HG02943 (cell line): ENCODE measurements around the gene TPSB2.
"Not testable (repeated sequence)": the region's sequence is repeated elsewhere in the genome, so short reads cannot be mapped to it uniquely, and the experiment has no call there.

Source experiments
- ATAC-seq: cut with Tn5 transposase; IDR thresholded peaks from one replicate; pipeline ENCODE4 v1.9.1; 2021; ENCODE audit warnings: mild to moderate bottlenecking, low read depth, moderate library complexity; ENCODE audit not compliant: unreplicated experiment

TPSB2 gene

GRCh38 chr16:1243907-1244850 is 14.2 kb upstream of the TPSB2 start:
- not testable (repeated sequence) for ATAC-seq

DNA sequence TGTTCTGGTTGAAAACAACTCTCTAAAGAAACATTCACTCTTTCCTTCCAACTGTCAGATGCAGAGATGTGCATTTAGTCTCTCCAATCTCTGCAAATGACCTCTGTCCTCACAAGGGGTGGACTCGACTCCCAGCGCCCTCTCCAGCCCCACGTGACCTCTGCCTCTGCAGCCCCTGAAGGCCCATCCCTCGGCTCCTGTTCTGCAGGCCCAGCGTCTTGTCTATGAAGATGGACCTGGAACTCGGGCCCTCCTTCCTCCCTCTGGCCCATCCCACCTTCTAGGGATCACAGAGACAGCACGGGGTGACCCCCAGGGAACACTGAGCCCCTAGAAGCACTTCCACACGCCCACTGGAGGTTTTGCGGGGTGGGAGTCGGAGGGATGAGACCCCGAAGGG is 13.4 kb upstream of the TPSB2 start:
- not testable (repeated sequence) for ATAC-seq

DNA sequence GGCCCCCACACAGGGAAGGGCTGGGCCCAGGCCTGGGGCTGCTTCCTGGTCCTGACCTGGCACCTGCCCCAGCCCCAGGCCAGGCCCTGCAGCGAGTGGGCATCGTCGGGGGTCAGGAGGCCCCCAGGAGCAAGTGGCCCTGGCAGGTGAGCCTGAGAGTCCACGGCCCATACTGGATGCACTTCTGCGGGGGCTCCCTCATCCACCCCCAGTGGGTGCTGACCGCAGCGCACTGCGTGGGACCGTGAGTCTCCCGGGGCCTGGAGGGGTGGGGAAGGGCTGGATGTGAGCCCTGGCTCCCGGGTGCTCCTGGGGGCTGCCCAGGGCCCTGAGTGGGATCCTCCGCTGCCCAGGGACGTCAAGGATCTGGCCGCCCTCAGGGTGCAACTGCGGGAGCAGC is 11.1 kb upstream of the TPSB2 start:
- ATAC-seq, result not testable (repeated sequence)

- ATAC-seq, result not testable (repeated sequence)
These were observed 10.5 kb upstream of the TPSB2 start, which contains the start of gene TPSAB1 for GRCh38 chr16:1240436-1240835. TSS of gene TPSAB1 (plus strand) at chr16:1240705. CDS start at chr16:1240939, 234 bp downstream.

GRCh38 chr16:1239575-1239974 is 9.6 kb upstream of the TPSB2 start:
- not testable (repeated sequence) for ATAC-seq

DNA sequence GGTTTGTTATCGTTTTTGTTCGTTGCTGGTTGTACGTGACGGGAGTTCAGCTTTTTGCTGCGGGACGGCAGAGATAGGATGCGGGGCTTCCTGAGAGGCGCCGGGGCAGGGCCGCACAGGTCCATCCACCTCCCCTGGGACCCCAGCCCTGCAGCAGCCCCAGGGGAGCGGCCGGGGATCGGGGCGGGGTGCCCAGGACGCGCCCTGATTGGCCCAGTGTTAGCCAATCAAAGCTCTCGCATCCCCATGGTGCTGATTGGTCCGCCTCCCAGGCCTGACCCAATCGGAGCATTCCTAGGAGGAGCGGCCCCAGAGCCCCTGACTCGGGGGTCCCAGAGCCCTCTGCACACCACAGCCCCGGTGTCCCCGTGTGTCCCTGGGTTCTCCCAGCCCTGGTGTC is 8.9 kb upstream of the TPSB2 start:
- not testable (repeated sequence) for ATAC-seq

GRCh38 chr16:1237990-1238389 is 8.0 kb upstream of the TPSB2 start:
- no peak for ATAC-seq

DNA sequence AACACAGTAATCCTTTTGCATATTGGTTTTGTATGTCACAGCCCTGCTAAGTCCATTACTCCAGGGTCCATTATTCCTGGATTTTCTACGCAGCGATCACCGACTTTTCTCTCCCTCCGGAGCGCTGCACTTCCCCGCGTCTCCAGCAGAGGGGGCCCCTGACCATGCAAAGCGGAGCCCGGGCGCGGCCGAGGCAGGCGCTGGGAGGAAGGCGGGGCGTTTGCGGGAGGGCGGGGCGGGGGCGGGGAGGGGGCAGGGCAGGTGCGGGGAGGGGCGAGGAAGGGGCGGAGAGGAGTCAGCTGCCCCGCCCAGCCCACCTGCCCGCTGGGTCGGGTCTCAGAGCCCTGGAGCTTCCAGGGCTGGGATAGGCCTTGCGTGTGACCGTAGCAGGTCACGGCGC is 6.7 kb upstream of the TPSB2 start:
- not testable (repeated sequence) for ATAC-seq

- not testable (repeated sequence) for ATAC-seq
These were observed 2.2 kb upstream of the TPSB2 start for GRCh38 chr16:1232049-1232748.

- not testable (repeated sequence) for ATAC-seq
These were observed 1.3 kb upstream of the TPSB2 start for GRCh38 chr16:1231301-1231700.

- not testable (repeated sequence) for ATAC-seq
These were observed 658 bp upstream of the TPSB2 start for GRCh38 chr16:1230471-1231212.

- not testable (repeated sequence) for ATAC-seq
These were observed 508 bp downstream of the TPSB2 start for GRCh38 chr16:1229476-1229875.

DNA sequence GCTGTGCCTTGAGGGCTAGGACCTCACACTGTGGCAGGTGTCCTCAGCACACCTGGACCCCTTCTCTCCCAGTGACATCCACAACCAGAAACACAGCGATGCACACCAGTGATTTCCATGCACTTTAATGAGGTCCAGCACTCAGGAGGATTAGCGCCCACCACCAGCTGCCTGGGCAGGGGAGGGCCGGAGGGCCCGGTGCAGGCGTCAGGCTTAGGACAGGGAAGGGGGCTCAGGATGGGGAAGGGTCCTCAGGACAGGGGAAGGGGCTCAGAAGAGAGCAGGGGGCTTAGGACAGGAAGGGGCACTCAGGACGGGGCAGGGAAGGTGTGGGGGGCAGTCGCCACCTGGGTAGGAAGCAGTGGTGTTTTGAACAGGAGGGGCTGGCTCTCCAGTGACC is 1.8 kb downstream of the TPSB2 start:
- ATAC-seq, result not testable (repeated sequence)

DNA sequence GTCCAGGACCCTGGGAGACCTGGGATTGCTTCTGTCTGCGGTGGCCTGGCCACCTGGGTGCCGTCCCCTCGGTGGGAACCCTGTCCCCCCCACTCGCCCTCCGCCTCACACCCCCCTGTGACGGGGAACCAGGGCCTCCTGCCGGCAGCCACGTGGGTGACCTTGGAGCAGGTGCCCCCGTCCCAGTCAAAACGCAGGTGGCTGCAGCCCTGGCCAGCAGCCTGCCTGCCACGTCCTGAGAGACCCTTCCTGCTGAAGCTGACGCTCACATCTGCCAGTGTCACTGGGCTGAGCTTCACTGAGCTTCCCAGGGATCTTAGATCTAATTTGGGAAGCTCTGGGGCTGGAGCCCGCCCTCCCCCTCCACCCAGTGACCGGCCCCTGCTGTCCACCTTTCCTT is 3.3 kb downstream of the TPSB2 start:
- ATAC-seq, result not testable (repeated sequence)

GRCh38 chr16:1225728-1226311 is 4.2 kb downstream of the TPSB2 start:
- not testable (repeated sequence) for ATAC-seq

DNA sequence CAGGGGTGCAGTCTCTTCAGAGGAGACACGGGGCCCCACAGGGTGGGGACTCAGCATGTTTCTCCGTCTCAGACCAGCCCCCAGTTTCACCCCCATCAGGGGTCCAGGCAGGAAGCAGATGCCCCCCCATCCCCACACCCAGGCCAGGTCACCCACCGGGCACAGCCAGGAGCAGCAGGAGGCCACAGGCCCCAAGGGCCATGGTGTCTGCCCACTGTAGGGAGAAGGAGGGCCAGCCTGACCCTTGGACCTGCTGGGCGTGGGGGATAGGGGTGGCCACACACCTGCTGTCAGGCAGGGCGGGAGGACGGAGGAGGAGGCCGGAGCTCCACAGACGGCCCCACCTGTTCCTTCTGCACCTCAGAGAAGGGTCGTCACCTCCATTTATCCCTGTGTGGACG is 4.9 kb downstream of the TPSB2 start, which contains the start of gene TPSG1:
Gene TPSG1 (minus strand): TSS at position 218 of the 401 bp plus-strand sequence. CDS start 16 bp downstream, at position 202.
- no peak for ATAC-seq

DNA sequence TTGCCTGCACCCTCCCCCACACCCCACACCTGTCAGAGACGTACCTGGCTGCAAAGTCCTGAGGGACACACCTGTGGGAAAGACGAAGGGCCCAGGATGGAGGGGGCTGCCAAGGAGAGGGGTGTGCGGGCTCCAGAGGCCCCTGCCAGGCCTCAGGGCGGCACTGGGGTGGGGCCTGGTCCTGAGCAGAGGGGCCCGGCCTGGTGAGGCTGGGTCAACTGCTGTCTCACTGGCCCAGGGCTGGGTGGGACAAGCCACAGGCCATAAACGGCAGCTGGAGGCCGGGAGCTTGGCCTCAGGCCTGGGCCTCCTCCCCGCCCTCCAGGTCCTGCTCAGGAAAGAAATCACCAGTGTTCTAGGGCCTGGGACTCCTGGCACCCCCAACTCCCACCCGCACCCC is 5.4 kb downstream of the TPSB2 start:
- no peak for ATAC-seq

DNA sequence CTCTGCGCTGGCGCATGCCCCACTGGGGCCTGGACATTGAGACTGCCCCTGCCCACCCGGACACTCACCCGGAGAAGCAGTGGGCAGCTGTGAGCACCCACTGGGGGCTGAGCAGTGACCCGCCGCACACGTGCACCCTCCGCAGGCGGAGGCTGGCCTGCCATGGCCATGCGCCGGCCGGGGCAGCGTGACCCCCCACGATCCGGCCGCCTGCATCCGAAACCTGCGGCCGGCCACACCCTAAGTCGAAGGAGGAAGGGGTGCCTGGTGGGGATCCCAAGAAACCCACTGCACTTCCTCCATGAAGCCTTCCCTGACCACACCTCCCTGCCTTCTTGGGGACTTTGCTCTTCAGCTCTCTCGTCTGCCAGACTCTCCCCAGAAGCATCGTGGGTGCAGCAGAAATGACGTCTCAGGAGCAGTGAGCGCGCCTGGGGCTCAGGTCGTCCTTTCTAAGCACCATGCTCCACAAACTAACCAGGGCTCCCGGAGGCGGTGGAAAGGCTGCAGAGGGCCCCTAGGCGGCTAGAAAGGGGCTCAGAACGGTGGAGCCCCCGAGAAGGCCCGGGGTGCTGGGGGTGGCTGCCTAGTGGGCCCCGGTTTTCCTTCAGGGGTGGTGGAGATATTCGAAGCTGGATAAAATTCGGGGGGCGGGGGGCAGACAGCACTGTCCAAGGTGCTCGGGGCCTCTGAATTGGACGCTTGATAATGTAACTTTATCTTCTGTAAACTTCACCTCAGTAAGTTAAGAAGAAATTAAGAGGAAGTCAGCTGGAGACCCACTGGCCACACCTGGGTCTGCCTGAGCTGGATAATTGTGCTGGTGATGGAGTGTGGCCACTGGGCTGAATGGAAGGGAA is 6.4 kb downstream of the TPSB2 start:
- ATAC-seq, result no peak
